Measurements from ENCODE around the gene THBS4.

The THBS4 gene

DNA sequence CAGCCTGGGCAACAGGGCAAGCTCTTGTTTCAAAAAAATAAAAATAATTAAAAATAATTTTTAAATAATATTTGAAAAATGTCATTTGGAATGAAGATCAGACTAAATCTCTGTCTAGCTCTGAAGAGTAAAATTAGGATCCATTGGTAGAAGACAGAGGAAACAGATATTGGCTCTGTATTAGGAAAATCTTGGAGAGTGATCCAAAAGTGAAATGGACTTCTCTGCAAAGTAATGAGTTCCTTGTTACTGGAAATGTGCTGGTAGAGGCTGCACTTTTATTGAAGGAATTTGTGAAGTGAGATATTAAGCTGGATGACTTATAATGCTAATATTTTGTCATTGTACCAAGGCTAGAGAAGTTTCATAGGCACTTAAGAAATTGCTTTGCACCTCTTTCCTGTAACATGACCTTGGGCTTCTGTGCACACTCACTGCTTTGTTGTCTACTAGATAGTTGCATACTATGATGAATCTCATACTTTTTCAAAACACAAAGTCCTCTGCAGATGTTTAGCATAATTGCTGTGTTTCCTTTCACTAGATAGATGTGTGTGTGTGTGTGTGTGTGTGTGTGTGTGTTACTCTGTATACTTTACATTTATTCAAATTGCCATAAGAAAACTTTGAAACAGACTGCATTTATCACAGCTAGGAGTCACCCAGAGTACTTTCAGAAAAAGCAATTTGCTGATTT, 13.1 kb downstream of the THBS4 start:
- no peak for DNase-seq (ENCODE audit: low read depth)

DNA sequence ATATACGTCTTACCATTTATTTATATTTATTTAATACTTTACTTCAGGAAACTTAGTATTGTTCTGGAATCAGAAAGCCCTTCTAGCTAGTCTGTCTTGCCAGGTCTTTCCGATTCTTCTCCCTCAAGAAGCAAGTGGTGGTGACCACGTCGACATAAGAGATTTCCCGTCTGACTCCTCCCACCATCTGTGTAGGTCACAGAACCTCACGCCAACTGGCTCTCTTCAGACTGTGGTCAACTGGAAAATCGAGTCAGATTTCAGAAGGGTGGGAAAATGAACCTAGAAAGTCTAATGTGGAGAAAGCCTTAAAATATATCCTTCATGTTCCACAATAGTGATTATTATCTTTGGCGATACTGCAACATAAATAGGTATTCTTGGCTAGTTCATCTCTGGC, 17.3 kb downstream of the THBS4 start:
- DNase-seq (ENCODE audit: low read depth) = no peak

DNA sequence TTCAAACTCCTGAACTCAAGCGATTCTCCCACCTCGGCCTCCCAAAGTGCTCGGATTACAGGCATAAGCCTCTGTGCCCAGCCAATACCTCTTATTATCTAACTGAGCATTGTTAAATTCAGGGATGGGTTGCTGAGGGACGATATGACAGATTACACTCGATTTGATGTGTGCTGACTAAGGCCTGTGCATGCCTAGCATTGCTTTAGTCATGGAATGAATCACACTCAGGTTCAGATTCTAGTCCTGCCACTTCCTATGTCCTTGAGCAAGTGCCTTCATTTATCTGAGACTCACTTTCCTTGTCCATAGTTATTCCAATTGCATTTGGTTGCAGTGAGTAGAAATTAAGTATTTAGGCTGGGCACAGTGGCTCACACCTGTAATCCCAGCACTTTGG, 19.5 kb downstream of the THBS4 start:
- DNase-seq (ENCODE audit: low read depth) = peak; percentile 74

DNA sequence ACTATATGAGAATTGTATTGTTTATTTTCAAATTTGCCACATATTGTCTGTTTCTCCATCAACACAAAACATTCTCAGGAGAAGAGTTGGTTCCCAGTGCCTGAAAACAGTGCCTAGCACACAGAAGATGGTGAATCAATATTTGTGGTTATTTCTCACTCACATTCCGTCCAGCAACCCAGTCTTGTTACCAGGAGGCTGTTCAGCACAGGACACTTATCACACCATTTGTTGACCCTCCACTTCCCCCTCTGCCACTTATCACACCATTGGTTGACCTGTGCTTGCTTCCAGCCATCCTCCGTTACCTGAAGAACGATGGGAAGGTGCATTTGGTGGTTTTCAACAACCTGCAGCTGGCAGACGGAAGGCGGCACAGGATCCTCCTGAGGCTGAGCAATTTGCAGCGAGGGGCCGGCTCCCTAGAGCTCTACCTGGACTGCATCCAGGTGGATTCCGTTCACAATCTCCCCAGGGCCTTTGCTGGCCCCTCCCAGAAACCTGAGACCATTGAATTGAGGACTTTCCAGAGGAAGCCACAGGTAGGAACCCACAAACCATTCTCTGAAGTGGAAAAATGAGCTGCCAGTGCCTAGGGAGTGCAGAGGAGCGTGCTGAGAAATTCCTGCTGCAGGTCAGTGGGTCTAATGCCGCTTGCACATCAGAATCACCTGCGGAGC, 20.5 kb downstream of the THBS4 start:
- no peak for DNase-seq (ENCODE audit: low read depth)

DNA sequence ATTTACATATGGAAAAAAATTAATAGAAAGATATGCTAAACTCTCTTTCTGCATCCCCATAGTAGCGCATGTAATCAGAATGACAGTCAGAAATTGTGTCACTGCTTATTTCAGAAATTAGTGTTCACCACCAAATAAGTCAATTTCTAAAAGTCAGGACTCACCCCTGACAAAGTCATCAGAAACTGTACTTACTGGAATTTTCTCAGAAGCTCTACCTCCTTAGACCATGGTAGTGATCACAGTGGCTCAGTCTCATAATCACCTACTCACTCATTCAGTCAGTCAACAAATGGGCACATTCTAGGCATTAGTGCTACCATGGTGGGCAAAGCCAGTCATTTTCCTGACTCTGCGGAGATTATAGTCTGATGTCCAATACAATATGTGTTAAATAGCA, 22.0 kb downstream of the THBS4 start:
- no peak for DNase-seq (ENCODE audit: low read depth)

DNA sequence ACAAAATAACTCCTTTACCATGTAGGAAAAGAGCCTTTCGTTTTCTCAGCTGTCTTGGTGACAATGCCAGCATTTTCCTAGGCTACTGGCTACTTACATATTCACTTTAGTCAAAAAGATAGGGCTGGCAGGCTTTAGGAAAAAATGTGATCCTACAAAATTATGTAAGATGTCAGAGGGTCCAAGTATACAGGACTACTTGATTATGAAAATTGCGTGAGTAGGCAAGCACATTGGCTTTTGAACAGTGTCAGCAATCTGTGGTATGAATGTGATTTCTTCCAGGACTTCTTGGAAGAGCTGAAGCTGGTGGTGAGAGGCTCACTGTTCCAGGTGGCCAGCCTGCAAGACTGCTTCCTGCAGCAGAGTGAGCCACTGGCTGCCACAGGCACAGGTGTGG, 22.8 kb downstream of the THBS4 start:
- no peak for DNase-seq (ENCODE audit: low read depth)

DNA sequence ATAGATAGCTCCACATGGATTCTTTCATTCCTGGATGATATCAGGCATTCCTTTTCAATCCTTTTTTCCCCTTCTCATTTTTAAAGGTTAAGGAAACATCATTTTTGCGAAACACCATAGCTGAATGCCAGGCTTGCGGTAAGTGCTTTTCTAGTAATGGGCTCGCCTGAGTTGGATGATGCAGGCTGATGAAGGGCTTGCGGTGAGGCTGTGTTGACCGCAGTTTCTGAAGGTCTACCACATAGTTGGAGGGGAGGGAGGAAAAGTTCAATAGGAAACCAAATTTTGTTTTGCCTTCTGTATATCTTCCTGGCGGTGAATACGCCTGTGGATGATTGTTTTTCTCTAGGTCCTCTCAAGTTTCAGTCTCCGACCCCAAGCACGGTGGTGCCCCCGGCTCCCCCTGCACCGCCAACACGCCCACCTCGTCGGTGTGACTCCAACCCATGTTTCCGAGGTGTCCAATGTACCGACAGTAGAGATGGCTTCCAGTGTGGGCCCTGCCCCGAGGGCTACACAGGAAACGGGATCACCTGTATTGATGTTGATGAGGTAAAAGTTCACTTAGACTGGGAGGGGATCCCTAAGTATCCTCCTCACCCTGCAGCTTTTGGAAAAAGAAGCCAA, 24.3 kb downstream of the THBS4 start:
- DNase-seq (ENCODE audit: low read depth) = no peak

DNA sequence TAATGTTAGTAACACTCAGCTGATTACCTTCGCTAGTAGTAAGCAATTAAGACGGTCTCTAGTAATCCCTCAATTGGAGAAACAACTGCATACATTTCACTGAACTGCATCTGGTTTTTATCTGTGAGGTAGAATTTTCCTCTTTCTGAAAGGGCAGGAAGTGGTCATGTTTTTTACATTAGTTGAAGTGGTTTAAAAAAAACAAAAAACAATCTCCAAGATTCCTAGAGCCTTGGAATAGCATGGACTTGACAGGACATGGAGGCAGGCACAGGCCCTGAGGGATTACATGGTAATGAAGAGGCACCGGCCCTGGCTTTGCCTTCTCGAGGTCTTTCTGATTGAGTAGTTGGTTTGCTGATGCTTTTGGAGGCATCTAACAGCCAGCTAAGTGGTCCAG, 25.8 kb downstream of the THBS4 start:
- DNase-seq (ENCODE audit: low read depth) = no peak

DNA sequence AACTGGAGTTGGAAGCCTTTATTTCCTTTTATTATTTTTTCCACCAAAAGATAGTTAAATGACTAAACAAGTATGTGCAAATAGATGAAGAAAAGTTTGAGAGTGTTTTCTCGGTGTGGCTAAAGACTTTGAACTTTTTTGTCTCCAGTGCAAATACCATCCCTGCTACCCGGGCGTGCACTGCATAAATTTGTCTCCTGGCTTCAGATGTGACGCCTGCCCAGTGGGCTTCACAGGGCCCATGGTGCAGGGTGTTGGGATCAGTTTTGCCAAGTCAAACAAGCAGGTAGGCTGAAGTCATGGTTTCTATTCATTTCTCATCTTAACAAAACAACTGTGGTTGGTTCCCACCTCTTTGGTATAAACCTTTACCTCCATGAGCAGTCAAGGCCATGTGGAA, 26.4 kb downstream of the THBS4 start:
- DNase-seq (ENCODE audit: low read depth) = no peak

DNA sequence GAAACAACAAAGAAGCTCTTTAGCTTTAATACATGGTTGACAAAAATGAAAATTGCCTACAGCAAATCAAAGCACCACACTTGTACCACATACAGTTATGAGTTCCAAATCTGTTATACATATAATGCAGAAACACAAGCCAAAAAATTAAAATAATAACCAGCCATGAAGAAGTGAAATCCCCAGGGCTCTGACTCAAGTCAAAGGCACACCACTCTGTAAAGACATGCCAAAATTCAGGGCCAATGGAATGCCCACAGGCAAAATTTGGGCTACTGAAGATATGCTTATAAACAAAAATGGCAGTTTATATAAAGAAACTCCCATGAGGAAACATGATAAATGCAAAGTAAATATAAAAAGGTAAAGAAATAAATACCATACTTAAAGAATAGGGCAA, 29.0 kb downstream of the THBS4 start:
- DNase-seq (ENCODE audit: low read depth) = no peak

DNA sequence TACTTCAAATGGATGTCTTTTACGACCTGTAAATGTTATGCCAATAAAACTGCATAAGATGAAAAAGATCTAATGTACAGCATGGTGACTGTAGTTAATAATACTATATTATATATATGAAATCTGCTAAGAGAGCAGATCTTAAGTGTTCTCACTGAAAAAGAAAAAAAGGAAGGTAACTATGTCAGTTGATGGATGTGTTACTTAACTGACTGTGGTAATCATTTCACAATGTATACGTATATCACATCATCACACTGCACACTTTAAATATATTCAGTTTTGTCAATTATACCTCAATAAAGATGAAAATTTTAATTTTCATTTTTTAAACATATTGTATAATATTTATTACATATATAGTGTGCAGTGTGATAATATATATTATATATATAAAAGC, 31.9 kb downstream of the THBS4 start:
- DNase-seq (ENCODE audit: low read depth) = no peak

DNA sequence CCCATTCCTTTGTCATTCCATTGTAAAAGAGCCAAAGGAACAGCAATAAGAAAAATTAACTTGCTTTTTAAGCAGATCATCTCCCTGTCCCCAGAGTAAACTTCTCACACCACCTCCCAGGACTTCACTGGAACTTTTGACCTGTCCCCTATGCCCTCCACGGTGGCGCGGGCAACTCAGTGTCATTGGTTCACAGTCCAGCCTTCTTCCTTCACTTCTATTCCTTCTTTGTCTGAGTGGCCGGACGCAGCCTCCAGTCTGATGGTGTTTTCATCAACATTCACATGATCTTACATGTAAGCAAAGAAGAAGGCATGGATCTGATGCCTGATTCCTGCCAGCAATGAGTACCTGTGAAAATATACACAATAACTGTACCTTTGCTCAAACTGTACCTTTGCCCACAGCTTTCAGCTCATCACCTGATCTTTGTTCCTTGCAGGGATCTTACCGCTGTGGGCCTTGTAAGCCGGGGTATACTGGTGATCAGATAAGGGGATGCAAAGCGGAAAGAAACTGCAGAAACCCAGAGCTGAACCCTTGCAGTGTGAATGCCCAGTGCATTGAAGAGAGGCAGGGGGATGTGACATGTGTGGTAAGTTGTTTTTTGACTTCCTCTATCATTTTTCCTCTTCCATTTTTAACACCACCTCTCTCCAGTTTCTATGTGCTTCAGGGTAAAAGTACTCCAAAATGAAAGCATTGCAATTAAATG, 32.5 kb downstream of the THBS4 start:
- DNase-seq (ENCODE audit: low read depth) = no peak

DNA sequence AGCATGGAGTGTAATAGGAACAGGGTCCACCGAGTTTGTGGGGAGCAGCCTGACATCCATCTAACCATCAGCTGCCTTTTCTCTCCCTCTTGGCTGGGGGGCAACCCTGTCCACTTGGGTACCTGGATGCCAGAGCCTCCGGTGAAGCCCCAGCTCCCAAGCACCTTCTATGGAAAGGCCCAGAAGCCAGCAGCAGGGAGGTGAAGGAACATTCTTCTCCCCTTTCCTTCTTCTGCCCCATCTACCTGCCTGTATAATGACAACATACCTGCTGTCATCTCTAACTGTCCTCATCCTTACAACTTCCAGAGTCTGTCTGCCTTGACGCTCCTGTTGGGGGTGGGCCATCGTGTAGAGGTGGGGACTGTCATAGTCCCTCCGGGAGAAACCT, 33.1 kb downstream of the THBS4 start:
- DNase-seq (ENCODE audit: low read depth) = no peak

DNA sequence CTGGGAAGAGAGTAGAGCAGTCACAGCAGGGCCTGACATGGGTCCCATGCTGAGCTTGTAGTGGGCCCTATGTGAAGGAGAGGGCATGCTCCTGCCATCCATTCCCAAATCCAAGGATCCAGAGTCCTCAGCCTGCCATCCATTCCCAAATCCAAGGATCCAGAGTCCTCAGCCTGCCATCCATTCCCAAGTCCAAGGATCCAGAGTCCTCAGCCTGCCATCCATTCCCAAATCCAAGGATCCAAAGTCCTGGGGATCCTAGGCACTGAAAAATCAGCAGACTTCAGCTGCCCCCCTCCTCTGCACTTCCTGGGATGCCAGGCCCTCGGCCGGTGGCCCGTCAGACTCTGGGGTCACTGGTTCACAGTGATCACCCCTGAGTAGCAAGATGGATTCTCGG, 33.6 kb downstream of the THBS4 start:
- no peak for DNase-seq (ENCODE audit: low read depth)

DNA sequence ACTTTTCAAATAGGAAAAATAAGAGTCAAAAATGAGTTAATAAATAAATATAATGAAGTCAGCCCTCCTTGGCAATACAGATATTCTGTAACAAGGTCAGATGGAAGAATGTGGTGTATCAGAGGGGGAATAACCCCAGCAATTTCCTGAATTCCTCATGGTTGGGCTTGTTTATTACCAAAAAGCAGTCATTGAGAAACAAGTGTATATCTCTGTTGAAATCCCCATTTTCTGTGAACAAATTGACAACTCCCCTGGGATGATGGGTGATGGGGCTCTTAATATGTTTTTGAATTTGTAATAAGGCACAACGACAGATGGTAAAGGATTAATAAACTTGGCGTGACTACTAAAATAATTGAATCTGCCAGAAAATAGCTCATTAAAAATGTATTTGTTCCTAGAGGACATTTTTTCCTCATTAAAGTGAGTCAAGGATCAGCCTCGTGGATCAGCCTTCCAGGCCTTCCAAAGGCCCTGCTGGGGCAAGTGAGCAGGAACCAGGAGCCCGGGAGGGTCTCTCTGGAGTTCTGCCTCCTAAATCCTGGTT, 34.2 kb downstream of the THBS4 start:
- no peak for DNase-seq (ENCODE audit: low read depth)

DNA sequence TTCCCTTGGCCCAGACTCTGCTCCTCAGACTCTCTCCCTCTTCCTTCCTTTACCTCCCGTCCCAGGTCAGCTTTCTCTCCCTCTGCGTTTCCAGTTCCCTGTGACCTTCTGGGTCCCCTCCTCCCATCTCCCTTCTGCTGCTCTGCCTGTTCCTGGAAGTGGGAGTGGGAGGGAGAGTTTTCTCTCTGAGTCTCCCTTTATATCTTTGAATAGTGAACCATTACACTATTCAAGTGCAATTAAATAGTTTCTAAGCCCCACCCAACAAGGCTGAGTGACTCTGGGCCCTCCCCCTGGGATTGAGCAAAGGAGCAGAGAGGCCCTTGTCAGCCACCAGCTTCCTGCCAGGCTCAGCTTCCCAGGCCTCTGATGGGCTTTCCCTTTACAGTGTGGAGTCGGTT, 34.8 kb downstream of the THBS4 start:
- no peak for DNase-seq (ENCODE audit: low read depth)

DNA sequence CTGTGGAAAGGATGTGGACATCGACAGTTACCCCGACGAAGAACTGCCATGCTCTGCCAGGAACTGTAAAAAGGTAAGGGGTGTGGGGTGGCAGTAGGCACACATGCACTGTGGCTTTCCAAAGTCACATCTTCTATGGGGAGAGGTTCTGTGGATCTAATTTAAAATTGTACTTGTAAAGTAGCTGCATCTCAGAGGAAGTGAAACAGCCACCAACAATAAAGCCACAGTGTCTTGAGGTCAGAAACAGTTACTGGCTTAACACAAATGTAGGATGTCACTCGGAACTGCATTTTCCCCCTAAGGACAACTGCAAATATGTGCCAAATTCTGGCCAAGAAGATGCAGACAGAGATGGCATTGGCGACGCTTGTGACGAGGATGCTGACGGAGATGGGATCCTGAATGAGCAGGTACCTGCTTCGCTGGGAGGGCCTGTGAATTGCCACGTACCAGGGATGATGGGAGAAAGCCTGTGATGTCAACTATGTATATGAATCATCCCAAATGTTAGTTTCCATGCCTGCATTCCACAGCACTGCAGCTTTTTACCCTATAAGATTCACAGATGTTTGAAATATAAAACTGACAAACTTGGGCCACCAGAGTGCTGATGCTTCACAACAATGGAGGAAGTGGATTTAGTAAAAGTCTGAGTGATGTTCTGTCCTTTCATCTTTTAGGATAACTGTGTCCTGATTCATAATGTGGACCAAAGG, 35.3 kb downstream of the THBS4 start:
- DNase-seq (ENCODE audit: low read depth) = no peak

DNA sequence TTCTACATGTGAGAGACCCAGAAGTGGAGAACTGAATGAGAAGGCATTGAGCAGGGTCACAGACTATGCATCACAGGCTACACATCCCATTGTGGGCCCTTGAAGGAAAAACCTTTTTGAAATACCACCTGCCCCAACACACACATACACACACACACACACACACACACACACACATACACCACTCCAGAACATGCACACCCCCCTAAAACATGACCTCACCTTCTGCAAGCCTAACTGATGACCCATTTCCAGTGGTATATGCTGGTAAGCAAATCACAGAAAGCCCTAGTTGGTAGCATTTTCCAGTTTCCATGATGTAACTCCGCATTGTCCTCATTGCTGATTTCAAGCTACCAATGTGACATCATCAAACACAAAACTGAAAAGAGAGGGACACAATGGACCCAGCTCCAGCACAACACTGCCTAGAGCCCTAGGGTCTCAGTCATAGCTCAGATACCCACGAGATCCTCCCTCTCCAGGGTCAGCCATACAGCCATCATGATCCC, 36.4 kb downstream of the THBS4 start:
- DNase-seq (ENCODE audit: low read depth) = no peak

DNA sequence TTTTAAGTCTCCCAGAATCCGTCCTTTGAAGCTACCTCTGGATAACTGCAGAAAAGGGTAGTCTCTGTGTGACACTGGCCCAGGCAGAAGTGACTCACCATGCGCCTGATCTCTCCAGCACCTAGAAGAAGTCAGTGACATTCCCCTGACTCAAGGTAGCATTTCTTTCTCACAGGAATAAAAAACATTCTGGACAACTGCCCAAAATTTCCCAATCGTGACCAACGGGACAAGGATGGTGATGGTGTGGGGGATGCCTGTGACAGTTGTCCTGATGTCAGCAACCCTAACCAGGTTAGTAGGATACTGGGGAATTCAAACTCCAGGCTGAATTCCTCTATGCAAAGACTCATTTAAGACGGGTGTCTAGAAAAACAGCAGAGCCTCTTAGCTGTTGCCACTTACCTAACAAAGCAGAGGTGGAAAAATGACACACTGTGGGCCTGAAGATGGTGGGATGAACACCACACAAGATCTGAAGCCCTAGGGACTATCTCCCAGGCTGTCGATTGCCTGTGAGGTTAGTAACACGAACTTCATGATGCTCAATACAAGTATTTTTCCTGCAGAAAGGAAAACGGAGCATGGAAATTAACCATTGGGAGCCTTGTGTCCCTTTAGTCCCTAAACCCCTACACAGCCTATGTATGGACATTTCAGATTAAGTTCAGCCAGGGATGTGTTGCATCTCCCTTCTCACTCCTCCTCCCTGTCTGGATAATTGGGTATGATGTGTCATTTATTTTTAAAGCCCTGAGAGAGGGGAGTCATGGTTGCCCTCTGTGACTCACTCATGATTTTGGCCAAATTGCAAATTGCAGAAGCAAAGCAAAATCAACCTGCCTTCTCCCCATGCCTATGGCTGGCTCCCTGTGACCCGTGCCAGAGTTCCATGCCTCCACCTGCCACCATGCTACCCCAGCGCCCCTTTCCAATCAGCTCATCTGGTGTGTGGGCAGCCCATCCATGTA, 37.2 kb downstream of the THBS4 start:
- no peak for DNase-seq (ENCODE audit: low read depth)

Measured in ELR (cell line).